H1 (cell line): ENCODE data around the gene IGFBP4. TPM values are rescaled to one million over a fixed set of nuclear protein-coding genes. Genes with fewer than 3 reads are reported as not detected.

Experiments used
- KDM4A ChIP-seq: IDR thresholded peaks from one replicate; pipeline ENCODE4 v1.7.1; 2012; ENCODE audit warnings: low read depth, mild to moderate bottlenecking, moderate library complexity, low read length, inconsistent platforms; ENCODE audit not compliant: severe bottlenecking
- PHF8 ChIP-seq: fragments of 200-600 bp; sonication (generic); conservative IDR thresholded peaks from 2 replicates; pipeline ENCODE4 v1.7.1; 2012; ENCODE audit warnings: low read depth, mild to moderate bottlenecking, inconsistent platforms, low read length, moderate library complexity
- RFX5 ChIP-seq: IDR thresholded peaks from 2 replicates; pipeline ENCODE4 v1.6.1; 2011; ENCODE audit warnings: low read depth, low read length, improper control_type of control experiment, borderline replicate concordance
- RXRA ChIP-seq: IDR thresholded peaks from 2 replicates; pipeline ENCODE4 v1.6.1; 2011; ENCODE audit warnings: low read depth, mild to moderate bottlenecking, low read length, moderate library complexity; ENCODE audit not compliant: insufficient read depth
- SRF ChIP-seq: IDR thresholded peaks from 2 replicates; pipeline ENCODE4 v1.6.1; 2011; ENCODE audit warnings: mild to moderate bottlenecking, low read depth, low read length, moderate library complexity
- TCF12 ChIP-seq: IDR thresholded peaks from 2 replicates; pipeline ENCODE4 v1.6.1; 2011; ENCODE audit warnings: low read depth, mild to moderate bottlenecking, low read length
- polyA plus RNA-seq, 7 experiments: library from polyadenylated mRNA; depleted of rRNA in 3 of 7; stranded (reverse) in 5 of 7; unstranded in 2 of 7; fragments of >200 nt in 5 of 7; fragments of 200-250 nt in 2 of 7; gene quantifications; 1 replicate in 5 of 7; 2 replicates in 1 of 7; 4 replicates in 1 of 7; pipeline versions ENCODE4 v1.2.1 to v1.2.3, GENCODE V29; 2011 to 2013; ENCODE audit warnings: missing spikeins in 2 of 7, mixed read lengths in 2 of 7
- total RNA-seq: library from RNA; stranded (reverse); fragmentation: NEBNext Ultra II Directional; extraction: Animal tissue kit (Norgen Biotek cat#: 25700); gene quantifications from 2 replicates; pipeline ENCODE4 v1.2.1, GENCODE V29; 2021
- TF ChIP-seq, protein P1 (sequence below): IDR thresholded peaks from 2 replicates; pipeline ENCODE4 v1.6.1; 2012; ENCODE audit warnings: inconsistent platforms
- TF ChIP-seq, protein P2 (sequence below), 3 experiments: IDR thresholded peaks; 1 replicate in 2 of 3; 2 replicates in 1 of 3; pipeline versions ENCODE4 v1.5.1 to v1.6.1; 2011; ENCODE audit warnings: low read length in 3 of 3, mild to moderate bottlenecking in 3 of 3, inconsistent platforms in 2 of 3, low read depth in 1 of 3, moderate library complexity in 1 of 3; ENCODE audit not compliant: insufficient read depth in 1 of 3; ENCODE audit errors: control extremely low read depth in 1 of 3

The IGFBP4 gene
- total and polyA plus RNA-seq, 2 of the 8 experiments (the other 6 are each of a cell fraction or from before 2014, with no cell fraction given) = 85.5 to 105 TPM

DNA sequence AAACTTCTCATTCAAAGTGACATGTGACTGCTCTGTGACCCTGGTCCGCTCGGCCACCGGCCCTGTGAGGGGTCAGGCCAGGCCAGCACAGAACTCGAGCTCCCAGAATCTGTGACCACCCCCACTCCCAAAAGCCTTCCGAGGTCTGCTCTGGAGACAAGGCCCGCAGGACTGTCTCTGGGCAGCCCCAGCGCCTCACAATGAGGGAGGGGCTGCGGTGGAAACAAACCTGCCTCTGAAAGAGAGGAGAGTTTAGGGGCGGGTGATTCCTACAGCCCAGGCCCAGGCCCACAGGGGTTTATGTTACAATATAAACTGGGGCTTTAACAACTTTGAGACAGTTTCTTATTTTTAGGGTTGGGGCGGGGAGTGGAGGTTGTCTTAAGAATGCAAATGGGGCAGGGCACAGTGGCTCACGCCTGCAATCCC, 19.9 kb downstream of the IGFBP4 start (continued):
- TF ChIP-seq KDM4A = no peak
- TF ChIP-seq, protein P1, sequence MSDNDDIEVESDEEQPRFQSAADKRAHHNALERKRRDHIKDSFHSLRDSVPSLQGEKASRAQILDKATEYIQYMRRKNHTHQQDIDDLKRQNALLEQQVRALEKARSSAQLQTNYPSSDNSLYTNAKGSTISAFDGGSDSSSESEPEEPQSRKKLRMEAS = no peak
- TF ChIP-seq TCF12 = no peak
- no peak for TF ChIP-seq RXRA
- no peak for TF ChIP-seq PHF8
- TF ChIP-seq RFX5 = no peak
- no peak for TF ChIP-seq SRF
- TF ChIP-seq, protein P2, sequence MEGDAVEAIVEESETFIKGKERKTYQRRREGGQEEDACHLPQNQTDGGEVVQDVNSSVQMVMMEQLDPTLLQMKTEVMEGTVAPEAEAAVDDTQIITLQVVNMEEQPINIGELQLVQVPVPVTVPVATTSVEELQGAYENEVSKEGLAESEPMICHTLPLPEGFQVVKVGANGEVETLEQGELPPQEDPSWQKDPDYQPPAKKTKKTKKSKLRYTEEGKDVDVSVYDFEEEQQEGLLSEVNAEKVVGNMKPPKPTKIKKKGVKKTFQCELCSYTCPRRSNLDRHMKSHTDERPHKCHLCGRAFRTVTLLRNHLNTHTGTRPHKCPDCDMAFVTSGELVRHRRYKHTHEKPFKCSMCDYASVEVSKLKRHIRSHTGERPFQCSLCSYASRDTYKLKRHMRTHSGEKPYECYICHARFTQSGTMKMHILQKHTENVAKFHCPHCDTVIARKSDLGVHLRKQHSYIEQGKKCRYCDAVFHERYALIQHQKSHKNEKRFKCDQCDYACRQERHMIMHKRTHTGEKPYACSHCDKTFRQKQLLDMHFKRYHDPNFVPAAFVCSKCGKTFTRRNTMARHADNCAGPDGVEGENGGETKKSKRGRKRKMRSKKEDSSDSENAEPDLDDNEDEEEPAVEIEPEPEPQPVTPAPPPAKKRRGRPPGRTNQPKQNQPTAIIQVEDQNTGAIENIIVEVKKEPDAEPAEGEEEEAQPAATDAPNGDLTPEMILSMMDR (IDR thresholded peaks at IDR 0.05; ENCODE audit: control extremely low read depth in 1 of 3, insufficient read depth in 1 of 3, low read depth in 1 of 3, low read length in 3 of 3) = no peak
